HG02885 (cell line): Measurements from ENCODE around the gene SFT2D2.
"Not testable (repeated sequence)": the region's sequence is repeated elsewhere in the genome, so short reads cannot be mapped to it uniquely, and the experiment has no call there.

Experiments
- ATAC-seq: cut with Tn5 transposase; IDR thresholded peaks from one replicate; pipeline ENCODE4 v1.9.1; 2021; ENCODE audit warnings: mild to moderate bottlenecking; ENCODE audit not compliant: unreplicated experiment, poor library complexity

Gene SFT2D2

DNA sequence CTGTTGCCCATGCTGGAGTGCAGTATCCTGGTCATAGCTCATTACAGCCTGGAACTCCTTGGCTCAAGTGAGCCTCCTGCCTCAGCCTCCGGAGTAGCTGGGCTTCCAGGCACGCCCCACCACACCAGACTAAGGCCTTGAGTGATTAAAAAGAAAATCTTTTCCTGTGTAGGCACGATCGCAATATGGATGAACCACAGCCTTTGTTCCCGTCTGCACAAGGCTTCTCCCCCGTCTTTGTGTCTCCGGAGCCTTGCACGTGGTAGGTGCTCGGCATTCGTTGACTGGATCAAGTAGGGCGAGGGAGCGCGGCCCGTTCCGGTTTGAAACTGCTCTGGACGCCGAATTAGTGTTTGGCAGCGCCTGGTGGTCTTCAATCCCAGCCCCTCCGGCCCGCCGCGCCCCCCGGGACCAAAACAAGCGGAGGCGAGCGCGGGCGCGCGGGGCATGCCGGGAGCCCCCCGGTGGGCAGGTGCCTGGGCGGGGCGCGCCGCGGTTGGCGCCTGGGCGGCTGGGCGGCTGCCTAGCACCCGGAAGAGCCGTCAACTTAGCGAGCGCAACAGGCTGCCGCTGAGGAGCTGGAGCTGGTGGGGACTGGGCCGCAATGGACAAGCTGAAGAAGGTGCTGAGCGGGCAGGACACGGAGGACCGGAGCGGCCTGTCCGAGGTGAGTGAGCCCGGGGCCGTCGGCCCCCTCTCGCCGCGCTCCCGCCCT is at the start of gene SFT2D2:
SFT2D2 (plus strand) TSS at position 529 of the 715 bp plus-strand sequence; CDS start at position 605, 76 bp downstream.
- peak; percentile 81 for ATAC-seq

DNA sequence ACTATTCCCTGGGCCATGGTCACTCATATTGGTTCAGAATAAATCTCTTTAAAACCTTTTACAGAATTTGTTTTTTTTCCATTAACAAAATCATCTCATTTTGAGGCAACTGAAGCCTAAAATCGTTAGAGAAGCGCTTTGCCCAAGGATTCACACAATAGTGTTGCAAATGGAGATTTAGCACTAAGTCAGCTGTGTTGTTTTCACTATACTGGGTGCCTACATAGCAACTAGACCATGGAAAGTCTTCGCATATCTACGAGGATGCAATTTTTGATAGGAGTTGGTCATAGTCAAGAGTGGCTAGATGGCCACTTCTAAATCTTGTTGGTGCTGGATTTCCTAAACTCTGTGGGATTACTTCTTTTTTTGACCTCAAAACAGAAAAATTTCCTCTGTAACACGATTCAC is 47.6 kb upstream of the SFT2D2 start:
- no peak for ATAC-seq

DNA sequence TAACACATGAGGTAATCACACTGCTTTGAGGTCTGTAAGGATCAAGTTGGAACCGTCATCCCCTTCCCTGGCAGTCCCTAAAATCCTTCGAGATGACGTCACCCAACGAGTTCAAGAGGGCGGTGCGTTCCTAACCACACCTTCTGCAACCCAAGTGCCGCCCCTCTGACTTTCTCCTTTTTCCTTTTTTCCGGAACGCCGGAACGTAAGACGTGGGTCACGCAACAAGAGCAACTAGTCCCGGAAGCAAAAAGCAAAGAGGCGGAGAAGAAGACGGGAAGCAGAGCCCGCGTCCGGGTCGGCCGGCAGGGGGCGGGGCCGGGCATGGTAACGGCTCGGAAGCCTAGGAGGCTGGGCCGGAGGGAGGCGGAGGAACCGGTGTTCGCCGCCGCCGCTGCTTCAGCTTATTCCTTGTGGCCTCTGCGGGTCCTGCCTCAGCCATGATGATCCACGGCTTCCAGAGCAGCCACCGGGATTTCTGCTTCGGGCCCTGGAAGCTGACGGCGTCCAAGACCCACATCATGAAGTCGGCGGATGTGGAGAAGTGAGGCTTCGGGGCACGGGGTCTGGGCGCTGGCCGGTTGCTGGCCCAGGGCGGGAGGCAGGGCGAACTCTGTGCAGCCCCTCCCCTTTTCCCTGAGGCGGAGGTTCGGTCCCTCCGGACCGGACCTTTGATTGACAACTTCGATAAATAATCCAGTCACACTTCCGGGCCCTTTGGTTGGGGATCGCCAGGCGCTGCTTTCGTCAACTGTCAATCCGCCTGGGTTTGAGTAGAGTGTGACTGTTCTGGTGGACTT is 47.0 kb upstream of the SFT2D2 start, which contains the start of gene TIPRL:
TIPRL (plus strand) TSS at position 325 of the 800 bp plus-strand sequence; CDS start at position 441, 116 bp downstream.
- peak; percentile 96 for ATAC-seq

DNA sequence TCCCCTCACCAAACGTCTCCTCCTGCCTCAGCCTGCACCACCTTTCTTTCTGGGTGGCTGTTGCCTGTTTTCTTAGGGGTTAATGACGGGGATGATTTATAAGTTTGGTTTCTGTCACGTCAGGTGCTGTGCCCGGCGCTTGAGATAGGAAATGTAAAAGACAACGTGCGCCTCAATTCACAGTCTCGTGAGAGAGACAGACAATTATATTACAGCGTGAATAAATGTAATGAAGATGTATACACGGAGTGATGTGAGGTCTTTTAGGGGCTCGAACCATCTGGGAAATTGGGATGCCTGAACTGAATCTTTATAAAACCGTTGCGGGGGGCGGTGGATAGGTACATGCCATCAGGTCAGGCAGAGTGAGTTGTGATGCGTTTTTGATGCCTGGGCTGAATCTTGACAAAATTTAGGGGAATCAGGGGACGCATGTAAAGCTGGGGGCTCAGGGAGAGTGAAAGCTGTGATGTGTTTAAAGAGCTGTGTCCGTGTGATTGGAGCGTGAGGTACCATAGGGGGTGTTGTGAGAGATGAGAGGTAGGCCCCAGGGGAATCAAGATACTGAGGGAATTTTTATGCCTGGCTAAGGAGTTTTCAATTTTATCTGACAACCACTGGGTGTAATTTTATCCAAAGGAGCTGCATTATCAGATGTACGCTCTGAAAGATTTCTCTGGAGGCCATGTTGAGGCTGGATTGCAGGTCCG is 46.2 kb upstream of the SFT2D2 start:
- no peak for ATAC-seq

DNA sequence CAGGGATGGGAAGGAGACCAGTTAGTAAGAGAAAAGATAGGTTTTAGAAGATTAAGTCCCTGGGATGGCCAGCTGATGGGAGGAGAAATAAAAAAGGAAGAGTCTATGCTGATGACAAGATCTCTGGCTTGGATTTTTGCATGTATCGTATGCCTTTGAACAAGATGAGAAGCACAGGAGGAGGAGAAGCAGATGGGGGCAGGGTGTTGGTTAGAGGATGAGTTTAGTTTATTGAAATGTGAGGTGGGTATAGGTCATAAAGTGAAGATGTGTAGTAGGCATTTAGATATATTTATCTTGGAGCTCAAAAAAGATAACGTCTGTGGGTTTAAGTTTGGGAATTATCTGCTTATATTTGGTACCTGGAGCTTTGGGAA is 45.7 kb upstream of the SFT2D2 start:
- ATAC-seq = no peak

DNA sequence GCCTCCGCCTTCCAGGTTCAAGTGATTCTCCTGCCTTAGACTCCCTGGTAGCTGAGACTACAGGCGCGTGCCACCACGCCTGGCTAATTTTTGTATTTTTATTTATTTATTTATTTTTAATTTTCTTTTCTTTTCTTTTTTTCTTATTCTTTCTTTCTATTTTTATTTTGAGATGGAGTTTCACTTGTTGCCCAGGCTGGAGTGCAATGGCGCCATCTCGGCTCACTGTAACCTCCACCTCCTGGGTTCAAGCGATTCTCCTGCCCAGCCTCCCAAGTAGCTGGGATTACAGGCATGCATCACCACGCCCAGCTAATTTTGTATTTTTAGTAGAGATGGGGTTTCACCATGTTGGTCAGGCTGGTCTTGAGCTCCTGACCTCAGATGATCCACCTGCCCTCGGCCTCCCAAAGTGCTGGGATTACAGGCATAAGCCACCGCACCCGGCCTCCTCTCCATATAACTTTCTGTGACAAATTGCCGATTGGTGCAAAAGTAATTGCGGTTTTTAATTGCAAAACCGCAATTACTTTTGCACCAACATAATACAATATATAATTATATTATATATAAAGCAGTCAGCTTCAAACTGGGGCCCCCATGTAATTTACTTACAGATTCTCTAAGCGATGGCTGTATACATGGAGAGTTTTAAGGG is 44.6 kb upstream of the SFT2D2 start:
- ATAC-seq = not testable (repeated sequence)

DNA sequence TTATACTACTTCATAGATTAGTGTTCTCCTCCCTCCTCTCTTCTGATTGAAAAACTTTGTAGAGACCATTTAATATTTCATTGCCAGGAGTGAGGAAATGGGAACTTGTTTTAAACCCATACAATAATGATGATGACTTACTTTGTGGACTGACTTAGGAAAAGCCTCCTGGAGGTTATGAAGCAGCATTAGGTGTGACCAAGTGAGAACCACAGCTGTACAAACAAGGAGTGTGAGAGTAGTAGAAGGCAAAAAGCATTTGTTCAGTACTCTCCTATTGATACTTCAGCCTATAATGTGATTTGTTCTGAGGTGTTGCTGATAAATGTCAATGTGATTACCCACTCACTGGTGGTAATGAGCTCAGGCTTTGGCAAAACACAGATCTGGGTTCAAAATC is 38.6 kb upstream of the SFT2D2 start:
- ATAC-seq = no peak

DNA sequence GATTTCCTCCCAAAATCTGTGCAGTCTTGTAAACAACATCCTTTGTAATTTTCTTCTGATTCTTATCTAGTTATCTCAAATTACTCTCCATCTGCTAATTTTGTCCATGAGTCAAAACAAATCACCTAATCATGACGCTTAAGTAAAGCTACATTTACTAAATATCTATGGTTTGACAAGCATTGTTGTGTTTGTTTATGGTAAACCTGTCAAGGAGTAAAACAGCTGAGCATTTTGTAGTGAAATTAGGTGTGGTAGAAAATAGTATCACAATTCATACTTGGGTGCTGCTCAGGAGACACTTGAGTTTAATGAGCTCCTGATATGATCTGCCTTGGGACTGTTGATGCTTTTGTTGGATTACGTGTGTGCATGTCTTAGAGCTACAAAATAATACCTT is 35.4 kb upstream of the SFT2D2 start:
- no peak for ATAC-seq

DNA sequence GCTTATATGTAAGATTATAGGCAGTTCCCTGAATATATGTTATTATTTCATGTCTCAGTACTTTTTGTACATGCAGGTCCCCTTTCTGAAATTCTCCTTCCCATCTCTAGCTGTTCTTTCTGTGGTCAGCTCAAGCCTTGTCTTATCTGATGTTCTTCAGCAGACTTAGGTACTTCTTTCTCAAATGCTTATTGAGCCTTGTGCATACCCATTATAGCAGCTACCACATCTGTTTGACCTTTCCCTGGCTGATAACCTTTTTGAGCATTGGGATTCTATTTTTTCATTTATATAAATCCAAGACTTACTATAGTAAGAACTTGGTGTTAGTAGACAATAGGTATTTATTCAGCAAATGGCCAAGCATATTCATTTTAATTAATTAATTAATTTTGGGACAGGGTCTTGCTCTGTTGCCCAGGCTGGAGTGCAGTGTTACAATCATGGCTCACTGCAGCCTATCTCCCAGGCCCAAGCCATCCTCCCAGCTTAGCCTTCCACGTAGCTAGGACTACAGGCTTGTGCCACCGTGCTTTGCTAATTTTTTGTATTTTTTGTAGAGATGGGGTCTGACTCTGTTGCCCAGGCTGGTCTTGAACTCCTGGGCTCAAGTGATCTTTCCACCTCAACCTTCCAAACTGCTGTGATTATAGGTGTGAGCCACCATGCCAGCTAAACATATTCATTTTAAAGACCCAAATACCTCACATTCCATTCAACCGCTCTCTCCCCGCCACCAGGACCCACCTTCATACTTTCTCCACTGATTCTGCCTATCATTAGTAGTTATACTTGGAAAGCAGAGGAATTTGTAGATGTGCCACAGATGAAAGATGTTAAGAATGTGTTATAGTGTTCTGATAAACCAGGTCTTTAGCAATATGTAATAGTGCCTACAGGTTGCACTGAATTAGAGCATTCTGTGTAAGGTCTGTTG is 30.3 kb upstream of the SFT2D2 start:
- ATAC-seq = no peak

DNA sequence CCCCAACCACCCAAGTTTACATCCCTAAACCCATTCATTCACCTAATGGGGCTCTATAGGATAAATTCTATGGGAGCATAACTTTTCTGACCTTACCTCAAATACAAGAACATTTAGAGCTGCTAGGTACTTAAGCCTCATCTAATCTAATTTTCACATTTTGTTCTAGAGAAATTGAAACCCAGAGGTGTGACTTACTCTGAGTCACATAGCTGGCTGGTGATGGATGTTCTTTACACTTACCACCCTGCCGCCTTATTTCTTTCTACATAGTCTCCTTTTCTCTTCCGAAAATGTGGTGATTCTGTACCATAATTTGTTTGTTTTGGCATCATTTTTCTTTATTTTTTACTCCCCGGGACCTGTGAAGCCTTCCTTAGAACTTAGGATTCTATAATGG is 26.7 kb upstream of the SFT2D2 start:
- ATAC-seq = no peak

DNA sequence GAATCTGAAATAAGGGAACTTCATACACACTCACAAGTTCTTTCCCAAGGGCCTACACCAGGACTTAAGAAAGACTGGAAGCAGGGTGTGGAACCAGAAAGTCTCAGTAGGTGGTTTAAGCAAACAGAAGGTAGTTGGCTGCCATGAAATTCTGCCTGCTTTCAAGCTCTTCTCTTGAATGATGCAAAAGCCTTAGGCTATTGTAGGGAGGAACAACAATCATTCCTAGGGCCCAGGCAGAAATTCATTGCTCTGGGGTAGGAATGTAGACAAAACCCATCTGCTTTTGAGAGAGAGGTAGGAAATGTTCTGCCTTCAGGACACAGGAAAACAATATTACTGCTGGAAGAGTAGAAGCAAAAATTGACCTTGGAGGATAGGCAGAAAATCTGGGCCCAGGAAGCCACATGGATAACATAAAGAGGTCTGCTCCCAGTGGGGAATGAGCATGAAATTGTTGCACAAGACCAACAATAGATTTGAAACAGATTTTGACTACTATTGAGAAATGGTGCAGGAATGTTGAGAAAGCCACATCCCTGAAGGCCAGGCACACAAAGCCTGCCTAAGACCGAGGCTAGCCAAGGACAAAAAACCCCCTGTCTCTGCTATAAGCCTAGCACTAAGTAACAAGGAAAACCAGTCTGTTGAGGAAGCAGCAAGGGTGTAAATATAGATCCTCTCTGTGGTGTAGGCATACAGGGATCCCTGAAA is 22.7 kb upstream of the SFT2D2 start:
- ATAC-seq = no peak

DNA sequence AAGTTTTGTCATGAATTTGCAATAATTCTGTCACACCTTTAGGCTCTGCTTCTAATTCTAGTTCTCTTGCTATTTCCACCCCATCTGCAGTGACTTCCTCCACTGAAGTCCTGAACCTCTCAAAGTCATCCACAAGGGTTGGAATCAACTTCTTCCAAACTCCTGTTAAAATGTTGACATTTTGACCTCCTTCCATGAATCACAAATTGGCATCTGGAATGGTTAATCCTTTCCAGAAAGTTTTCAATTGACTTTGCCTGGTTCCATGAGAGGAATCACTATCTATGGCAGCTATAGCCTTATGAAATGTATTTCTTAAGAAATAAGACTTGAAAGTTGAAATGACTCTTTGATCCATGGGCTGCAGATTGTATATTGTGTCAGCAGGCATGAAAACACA is 19.7 kb upstream of the SFT2D2 start:
- ATAC-seq = no peak

DNA sequence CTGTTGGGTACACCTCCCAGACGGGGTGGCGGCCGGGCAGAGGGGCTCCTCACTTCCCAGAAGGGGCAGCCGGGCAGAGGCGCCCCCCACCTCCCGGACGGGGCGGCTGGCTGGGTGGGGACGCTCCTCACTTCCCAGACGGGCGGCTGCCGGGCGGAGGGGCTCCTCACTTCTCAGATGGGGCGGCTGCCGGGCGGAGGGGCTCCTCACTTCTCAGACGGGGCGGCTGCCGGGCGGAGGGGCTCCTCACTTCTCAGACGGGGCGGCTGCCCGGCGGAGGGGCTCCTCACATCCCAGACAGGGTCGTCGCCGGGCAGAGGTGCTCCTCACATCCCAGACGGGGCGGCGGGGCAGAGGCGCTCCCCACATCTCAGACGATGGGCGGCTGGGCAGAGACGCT is 18.1 kb upstream of the SFT2D2 start:
- not testable (repeated sequence) for ATAC-seq

DNA sequence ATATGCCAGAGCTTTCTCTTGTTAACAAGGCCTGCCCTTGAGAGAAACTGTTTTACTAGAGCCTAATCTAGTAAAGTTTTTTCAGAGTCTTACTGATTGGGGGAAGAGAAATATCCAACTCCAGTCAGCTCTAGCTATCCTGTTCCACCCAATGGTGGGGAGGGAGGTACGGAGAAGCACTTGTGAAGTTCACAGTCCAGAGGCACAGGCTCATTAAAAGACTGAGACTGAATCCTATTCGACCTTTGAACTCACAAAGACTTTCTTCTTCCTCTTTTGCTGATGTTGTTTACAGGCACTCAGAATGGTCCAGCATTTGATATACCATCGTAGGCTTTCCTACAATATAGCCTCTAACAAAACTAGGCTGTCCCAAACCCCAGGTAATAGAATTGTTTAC is 15.5 kb upstream of the SFT2D2 start:
- ATAC-seq = no peak

DNA sequence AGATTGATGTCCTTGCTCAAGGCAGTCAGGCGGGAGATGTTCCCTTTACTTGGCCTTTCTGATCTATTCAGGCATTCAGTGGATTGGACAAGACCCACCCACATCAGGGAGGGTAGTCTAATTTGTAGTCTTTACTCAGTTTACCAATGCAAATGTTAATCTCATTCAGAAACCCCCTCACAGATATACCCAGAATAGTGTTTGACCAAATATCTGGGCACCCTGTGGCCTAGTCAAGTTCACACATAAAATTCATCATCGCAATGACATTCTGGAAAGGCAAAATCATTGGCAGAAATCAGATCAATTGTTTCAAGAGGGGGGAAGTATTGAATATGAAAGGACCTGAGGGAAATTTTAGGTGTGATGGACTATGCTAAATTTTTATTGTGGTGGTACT is 12.5 kb upstream of the SFT2D2 start:
- ATAC-seq = no peak

DNA sequence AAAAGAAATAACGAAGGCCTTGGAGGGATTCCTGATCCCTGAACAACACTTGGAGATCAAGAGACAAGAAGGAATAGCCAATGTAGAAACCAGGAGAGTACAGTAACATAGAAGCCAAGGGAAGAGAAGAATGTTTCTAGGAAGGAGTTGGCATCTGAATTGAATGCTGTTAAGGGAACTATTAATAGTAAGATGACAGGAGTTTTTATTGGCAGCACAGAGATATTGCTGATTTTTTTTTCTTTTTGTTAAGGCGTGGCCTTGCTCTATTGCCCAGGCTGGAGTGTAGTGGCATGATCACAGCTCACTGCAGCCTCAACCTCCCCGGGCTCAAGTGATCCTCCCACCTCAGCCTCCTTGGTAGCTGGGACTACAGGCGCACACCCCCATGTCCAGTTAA is 9.6 kb upstream of the SFT2D2 start:
- ATAC-seq = no peak

DNA sequence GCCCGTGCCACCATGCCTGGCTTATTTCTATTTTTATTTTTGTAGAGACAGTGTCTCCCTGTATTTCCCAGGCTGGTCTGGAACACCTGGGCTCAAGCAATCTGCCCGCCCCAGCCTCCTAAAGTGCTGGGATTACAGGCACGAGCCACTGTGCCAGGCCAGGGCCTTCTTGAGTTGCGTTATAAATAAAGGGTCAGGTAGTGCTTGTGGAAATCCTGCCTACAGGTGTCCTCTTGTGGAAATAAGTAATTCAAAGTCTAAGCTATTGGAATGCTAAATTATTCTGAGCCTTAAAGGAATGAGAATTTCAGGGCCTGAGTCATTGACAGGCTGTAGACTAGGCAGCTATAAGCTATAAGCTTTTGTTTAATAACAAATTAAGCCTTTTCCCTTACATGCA is 8.1 kb upstream of the SFT2D2 start:
- no peak for ATAC-seq

DNA sequence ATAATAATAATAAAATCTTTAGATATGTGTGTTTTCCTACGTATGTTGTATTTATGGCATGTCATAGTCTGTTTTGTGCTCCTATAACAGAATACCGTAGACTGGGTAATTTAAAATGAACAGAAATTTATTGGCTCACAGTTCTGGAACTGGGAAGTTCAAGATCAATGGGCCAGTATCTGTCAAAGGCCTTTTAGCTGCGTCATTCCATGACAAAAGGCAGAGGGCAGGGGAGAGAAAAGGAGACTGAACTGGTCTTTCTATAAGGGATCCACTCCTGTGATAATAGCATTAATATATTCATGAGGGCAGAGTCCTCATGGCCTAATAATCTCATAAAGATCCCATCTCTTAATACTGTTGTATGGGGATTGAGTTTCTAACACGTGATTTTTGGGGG is 7.1 kb upstream of the SFT2D2 start:
- ATAC-seq = no peak

DNA sequence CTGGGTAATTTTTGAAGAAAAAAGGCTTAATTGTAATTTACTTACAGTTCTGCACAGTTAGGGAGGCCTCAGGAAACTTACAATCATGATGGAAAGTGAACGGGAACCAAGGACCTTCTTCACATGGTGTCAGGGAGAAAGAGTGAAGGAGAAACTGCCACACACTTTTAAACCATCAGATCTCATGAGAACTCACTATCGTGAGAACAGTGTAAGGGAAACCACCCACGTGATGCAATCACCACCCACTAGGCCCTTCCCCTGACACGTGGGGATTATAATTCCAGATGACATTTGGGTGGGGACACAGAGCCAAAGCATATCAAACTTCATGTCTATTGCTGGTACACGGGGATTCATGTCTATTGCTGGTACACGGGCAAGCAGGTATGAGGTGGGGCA is 5.3 kb upstream of the SFT2D2 start:
- ATAC-seq = no peak
